Panc1 (cell line): Measurements from ENCODE around the gene C13orf46. TPM values are rescaled to one million over a fixed set of nuclear protein-coding genes. Genes with fewer than 3 reads are reported as not detected.

Experiments used
- ATAC-seq: fragments of 200-7000 bp; cut with Tn5 transposase; 2 replicates; pipeline ENCODE4 v1.9.1; 2020; ENCODE audit warnings: mild to moderate bottlenecking, moderate library complexity
- BruUV-seq: library from RNA; stranded (reverse); fragments of 400-500 nt; replicated peaks from 2 replicates; lab custom pipeline; 2021; lab: Mats Ljungman, UMichigan
- CTCF ChIA-PET: fragments of 300-600 bp; sonication (Branson Sonifier 250); formaldehyde crosslinking; loops from one replicate; lab custom pipeline; 2022; ENCODE audit warnings: antibody characterized with exemption; lab: Charles Lee
- POLR2A ChIA-PET: fragments of 300-600 bp; sonication (Branson Sonifier 250); formaldehyde crosslinking; loops from one replicate; lab custom pipeline; 2022; ENCODE audit warnings: antibody characterized with exemption; lab: Charles Lee
- DNase-seq: peaks from one replicate; pipeline ENCODE4 v3.0.0-alpha.2; 2010; ENCODE audit warnings: low read depth, low spot score
- H3K27ac ChIP-seq: 2 replicates; pipeline ENCODE4 v1.5.1; 2011; ENCODE audit warnings: mild to moderate bottlenecking, low read length, inconsistent platforms
- H3K27me3 ChIP-seq: fragments of 200-500 bp; sonication (Bioruptor generic); 2 replicates; pipeline ENCODE4 v1.6.0; 2014; ENCODE audit warnings: low read length, inconsistent platforms; ENCODE audit not compliant: control insufficient read depth, insufficient read depth
- H3K36me3 ChIP-seq: fragments of 200-500 bp; sonication (Bioruptor generic); 2 replicates; pipeline ENCODE4 v1.5.1; 2014; ENCODE audit warnings: inconsistent platforms, mild to moderate bottlenecking, low read length, moderate library complexity; ENCODE audit not compliant: control insufficient read depth, insufficient read depth
- H3K4me1 ChIP-seq: 2 replicates; pipeline ENCODE4 v1.5.1; 2011; ENCODE audit warnings: inconsistent platforms, mild to moderate bottlenecking, low read length, moderate library complexity; ENCODE audit not compliant: control insufficient read depth, insufficient read depth
- H3K4me3 ChIP-seq, 2 experiments: 2 replicates each; pipeline ENCODE4 v1.5.1; 2011 to 2012; ENCODE audit warnings: low read depth in 2 of 2, low read length in 2 of 2, mild to moderate bottlenecking in 2 of 2, inconsistent platforms in 1 of 2, moderate library complexity in 1 of 2
- H3K9me3 ChIP-seq: fragments of 200-500 bp; sonication (Bioruptor generic); 2 replicates; pipeline ENCODE4 v1.5.1; 2014; ENCODE audit warnings: low read depth, mild to moderate bottlenecking, inconsistent platforms, low read length, moderate library complexity; ENCODE audit not compliant: control insufficient read depth, insufficient read depth
- CTCF ChIP-seq: fragments of 450-650 bp; IDR thresholded peaks from 2 replicates; pipeline ENCODE4 v1.5.1; 2017; ENCODE audit warnings: mild to moderate bottlenecking
- POLR2AphosphoS5 ChIP-seq: IDR thresholded peaks from 2 replicates; pipeline ENCODE4 v1.6.1; 2012; ENCODE audit warnings: mild to moderate bottlenecking, low read depth, low read length, moderate library complexity
- SIN3A ChIP-seq: IDR thresholded peaks from 2 replicates; pipeline ENCODE4 v1.6.1; 2012; ENCODE audit warnings: low read depth, mild to moderate bottlenecking, low read length, moderate library complexity, borderline replicate concordance; ENCODE audit not compliant: insufficient read depth
- TCF7L2 ChIP-seq: IDR thresholded peaks from 2 replicates; pipeline ENCODE4 v1.6.1; 2011; ENCODE audit warnings: mild to moderate bottlenecking, low read depth, low read length, inconsistent platforms
- in situ Hi-C: cut with HindIII; loops from 2 replicates; pipeline ENCODE4 v1.10.0; 2016; ENCODE audit warnings: low sequenced_read_pairs, low pct_unique_long_range_greater_than_20kb
- intact Hi-C: fragments of 100-400 bp; cut with micrococcal nuclease; formaldehyde crosslinking; loops from one replicate; pipeline ENCODE4 v1.10.0; 2022; ENCODE audit not compliant: unreplicated experiment
- total RNA-seq: library from RNA; stranded (reverse); gene quantifications from one replicate; pipeline ENCODE4 v1.2.1, GENCODE V29; 2021; ENCODE audit not compliant: unreplicated experiment
- TF ChIP-seq, protein P1 (sequence below), 2 experiments: IDR thresholded peaks; 2 replicates each; pipeline ENCODE4 v1.6.1; 2011 to 2012; ENCODE audit warnings: low read depth in 2 of 2, control low read depth in 1 of 2, low read length in 1 of 2, mild to moderate bottlenecking in 1 of 2, moderate library complexity in 1 of 2; ENCODE audit not compliant: insufficient read depth in 1 of 2

Gene C13orf46
- total RNA-seq, 1 experiment from 2014 or later = 2.6 TPM

- Histone ChIP-seq H3K27ac (no peak overlapping the region), H3K27me3 (no peaks in the 10 kb centered on the region), H3K4me1 (no peaks in the 10 kb centered on the region), H3K4me3 (no peak overlapping the region), H3K9me3 (no peaks in the 10 kb centered on the region), H3K36me3 (no peaks in the 10 kb centered on the region)
- BruUV-seq = no TSS peak
- in situ Hi-C loops (no loop called here), intact Hi-C loops (no loop called here)
- ATAC-seq (no peak), DNase-seq (no peak)
- no peak for TF ChIP-seq POLR2AphosphoS5
- no peak for TF ChIP-seq CTCF
- TF ChIP-seq SIN3A = no peak
- no peak for TF ChIP-seq TCF7L2
- TF ChIP-seq, protein P1, sequence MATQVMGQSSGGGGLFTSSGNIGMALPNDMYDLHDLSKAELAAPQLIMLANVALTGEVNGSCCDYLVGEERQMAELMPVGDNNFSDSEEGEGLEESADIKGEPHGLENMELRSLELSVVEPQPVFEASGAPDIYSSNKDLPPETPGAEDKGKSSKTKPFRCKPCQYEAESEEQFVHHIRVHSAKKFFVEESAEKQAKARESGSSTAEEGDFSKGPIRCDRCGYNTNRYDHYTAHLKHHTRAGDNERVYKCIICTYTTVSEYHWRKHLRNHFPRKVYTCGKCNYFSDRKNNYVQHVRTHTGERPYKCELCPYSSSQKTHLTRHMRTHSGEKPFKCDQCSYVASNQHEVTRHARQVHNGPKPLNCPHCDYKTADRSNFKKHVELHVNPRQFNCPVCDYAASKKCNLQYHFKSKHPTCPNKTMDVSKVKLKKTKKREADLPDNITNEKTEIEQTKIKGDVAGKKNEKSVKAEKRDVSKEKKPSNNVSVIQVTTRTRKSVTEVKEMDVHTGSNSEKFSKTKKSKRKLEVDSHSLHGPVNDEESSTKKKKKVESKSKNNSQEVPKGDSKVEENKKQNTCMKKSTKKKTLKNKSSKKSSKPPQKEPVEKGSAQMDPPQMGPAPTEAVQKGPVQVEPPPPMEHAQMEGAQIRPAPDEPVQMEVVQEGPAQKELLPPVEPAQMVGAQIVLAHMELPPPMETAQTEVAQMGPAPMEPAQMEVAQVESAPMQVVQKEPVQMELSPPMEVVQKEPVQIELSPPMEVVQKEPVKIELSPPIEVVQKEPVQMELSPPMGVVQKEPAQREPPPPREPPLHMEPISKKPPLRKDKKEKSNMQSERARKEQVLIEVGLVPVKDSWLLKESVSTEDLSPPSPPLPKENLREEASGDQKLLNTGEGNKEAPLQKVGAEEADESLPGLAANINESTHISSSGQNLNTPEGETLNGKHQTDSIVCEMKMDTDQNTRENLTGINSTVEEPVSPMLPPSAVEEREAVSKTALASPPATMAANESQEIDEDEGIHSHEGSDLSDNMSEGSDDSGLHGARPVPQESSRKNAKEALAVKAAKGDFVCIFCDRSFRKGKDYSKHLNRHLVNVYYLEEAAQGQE (IDR thresholded peaks at IDR 0.05; ENCODE audit: insufficient read depth in 1 of 2, low read depth in 2 of 2, low read length in 1 of 2) = no peak
- POLR2A ChIA-PET = no interaction called here
- CTCF ChIA-PET = no interaction called here
Observed at GRCh38 chr13:113906571-113906970, 67.3 kb downstream of the C13orf46 start.

DNA sequence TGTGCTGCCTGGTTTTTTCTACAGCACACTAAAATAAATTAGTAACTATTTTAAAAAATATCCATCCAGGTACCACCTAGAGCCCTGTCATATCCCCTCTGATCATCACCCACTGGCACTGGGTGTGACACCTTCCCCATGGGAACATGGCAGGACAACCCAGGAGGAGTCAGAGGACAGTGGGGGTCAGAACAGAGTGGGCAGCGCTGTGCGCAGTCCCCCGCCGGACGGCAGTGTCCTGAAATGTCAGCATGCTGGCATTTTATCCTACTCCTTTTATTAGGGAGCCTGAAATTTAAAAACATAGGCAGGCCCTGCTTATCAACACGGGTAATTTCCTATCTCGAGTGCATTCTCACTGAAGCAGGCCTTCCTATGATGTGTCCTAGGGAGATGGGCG lies 67.9 kb downstream of the C13orf46 start:
- TF ChIP-seq CTCF = no peak
- TF ChIP-seq POLR2AphosphoS5 = no peak
- no peak for TF ChIP-seq TCF7L2
- TF ChIP-seq, protein P1 (IDR thresholded peaks at IDR 0.05; ENCODE audit: insufficient read depth in 1 of 2, low read depth in 2 of 2, low read length in 1 of 2) = no peak
- TF ChIP-seq SIN3A = no peak
- Histone ChIP-seq H3K9me3 (no peaks in the 10 kb centered on the region), H3K27ac (no peak overlapping the region), H3K36me3 (no peaks in the 10 kb centered on the region), H3K4me1 (no peaks in the 10 kb centered on the region), H3K4me3 (no peak overlapping the region), H3K27me3 (no peaks in the 10 kb centered on the region)
- BruUV-seq = no TSS peak
- DNase-seq = no peak
- ChIA-PET CTCF (no interaction called here), POLR2A (no interaction called here)
- intact Hi-C loops = no loop called here
- in situ Hi-C loops = no loop called here
- ATAC-seq = no peak
